Measurements from ENCODE around the gene ADAMTS17. TPM values are rescaled to one million over a fixed set of nuclear protein-coding genes. Genes with fewer than 3 reads are reported as not detected.

ADAMTS17 gene
- total RNA-seq, 1 experiment from 2014 or later, result 0.15 TPM

DNA sequence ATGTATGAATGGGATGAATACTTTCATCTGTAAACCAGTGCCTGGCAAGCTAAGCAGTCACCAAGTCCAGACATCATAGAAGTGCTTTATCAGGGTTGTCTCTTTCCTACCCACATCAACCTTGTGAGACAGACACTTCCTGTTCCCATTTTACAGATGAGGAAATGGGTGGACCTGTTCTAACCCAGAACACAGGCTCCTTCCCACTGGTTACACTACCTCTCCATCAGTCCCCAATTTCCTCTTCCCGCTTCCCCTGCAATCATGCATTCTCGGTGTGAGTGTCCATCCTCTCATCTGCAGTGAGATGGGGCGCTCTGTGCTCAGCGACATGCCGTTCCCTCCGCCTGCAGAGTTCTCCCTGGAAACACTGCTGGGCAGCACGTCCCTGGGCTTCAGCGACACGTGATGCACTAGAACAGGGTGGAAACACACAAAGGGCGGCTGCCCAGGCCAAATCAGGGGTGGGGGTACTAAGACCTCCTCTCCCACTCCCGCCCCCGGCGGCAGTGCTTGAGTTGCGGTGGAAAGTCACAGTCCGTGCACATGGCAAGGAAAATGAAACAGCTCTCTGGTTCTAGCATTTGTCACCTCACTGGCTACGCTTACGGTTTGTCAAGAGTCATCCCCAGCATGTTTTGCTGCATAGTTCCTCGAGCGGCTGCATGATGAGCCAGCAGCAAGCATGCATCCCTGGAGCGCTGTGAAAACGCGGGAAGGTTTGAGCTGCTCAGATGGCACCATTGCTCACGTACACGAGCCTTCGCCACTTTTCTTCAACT lies 201.1 kb downstream of the ADAMTS17 start:
- intact Hi-C loops (cut with micrococcal nuclease; ENCODE audit: unreplicated experiment), result no loop called here
- ChIA-PET CTCF (no interaction called here), POLR2A (ENCODE audit: low non-redundant PET) (no interaction called here)
- H3K27me3 ChIP-seq (replicated peaks; ENCODE audit: insufficient read depth, low read depth, low read length, poor library complexity), result no peaks in the 10 kb centered on the region
- H3K4me3 ChIP-seq (ENCODE audit: low read depth, low read length, poor library complexity, severe bottlenecking), result no peak overlapping the region
- H3K9me3 ChIP-seq (ENCODE audit: low read depth, low read length, poor library complexity, severe bottlenecking), result peaks cover 5% of the 10 kb centered on the region
- H3K4me1 ChIP-seq (ENCODE audit: insufficient read depth, low read length, poor library complexity, severe bottlenecking), result no peaks in the 10 kb centered on the region
- no peaks in the 10 kb centered on the region for H3K36me3 ChIP-seq (ENCODE audit: insufficient read depth, low read length, poor library complexity, severe bottlenecking)
- no peak for TF ChIP-seq EZH2 (IDR thresholded peaks at IDR 0.05; ENCODE audit: borderline replicate concordance, low read depth, low read length, poor library complexity, severe bottlenecking)
- TF ChIP-seq, protein P1, sequence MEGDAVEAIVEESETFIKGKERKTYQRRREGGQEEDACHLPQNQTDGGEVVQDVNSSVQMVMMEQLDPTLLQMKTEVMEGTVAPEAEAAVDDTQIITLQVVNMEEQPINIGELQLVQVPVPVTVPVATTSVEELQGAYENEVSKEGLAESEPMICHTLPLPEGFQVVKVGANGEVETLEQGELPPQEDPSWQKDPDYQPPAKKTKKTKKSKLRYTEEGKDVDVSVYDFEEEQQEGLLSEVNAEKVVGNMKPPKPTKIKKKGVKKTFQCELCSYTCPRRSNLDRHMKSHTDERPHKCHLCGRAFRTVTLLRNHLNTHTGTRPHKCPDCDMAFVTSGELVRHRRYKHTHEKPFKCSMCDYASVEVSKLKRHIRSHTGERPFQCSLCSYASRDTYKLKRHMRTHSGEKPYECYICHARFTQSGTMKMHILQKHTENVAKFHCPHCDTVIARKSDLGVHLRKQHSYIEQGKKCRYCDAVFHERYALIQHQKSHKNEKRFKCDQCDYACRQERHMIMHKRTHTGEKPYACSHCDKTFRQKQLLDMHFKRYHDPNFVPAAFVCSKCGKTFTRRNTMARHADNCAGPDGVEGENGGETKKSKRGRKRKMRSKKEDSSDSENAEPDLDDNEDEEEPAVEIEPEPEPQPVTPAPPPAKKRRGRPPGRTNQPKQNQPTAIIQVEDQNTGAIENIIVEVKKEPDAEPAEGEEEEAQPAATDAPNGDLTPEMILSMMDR (conservative IDR thresholded peaks at IDR 0.05; ENCODE audit: low read depth, low read length), result no peak
- no peak overlapping the region for H3K27ac ChIP-seq (ENCODE audit: low read depth, low read length, poor library complexity, severe bottlenecking)
- no peak for DNase-seq (ENCODE audit: low spot score)
- BruUV-seq (replicated peaks), result no TSS peak

DNA sequence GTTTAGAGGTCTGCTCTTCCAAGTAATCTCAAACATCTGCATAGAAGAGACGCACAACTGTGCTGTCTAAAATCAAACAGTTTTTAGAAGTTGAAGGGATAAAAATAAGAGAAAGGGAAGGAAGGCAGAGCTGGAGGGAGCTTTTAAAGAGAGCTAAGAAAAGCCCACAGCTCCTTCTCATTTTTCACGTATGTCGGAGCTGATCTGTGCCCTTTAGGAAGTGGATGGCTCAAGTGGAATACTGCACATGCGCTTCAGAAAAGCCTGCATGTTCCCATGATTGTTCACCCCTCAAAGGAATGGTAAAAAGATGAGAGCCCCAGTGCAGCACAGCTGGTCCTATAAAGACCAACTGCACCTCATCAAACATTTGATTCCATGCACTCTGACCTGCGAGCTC lies 207.2 kb downstream of the ADAMTS17 start:
- DNase-seq (ENCODE audit: low spot score), result no peak
- ChIA-PET CTCF (no interaction called here), POLR2A (ENCODE audit: low non-redundant PET) (no interaction called here)
- no peaks in the 10 kb centered on the region for H3K27me3 ChIP-seq (replicated peaks; ENCODE audit: insufficient read depth, low read depth, low read length, poor library complexity)
- H3K4me1 ChIP-seq (ENCODE audit: insufficient read depth, low read length, poor library complexity, severe bottlenecking), result no peaks in the 10 kb centered on the region
- no peaks in the 10 kb centered on the region for H3K36me3 ChIP-seq (ENCODE audit: insufficient read depth, low read length, poor library complexity, severe bottlenecking)
- H3K4me3 ChIP-seq (ENCODE audit: low read depth, low read length, poor library complexity, severe bottlenecking), result no peak overlapping the region
- no peak for TF ChIP-seq EZH2 (IDR thresholded peaks at IDR 0.05; ENCODE audit: borderline replicate concordance, low read depth, low read length, poor library complexity, severe bottlenecking)
- TF ChIP-seq, protein P1 (conservative IDR thresholded peaks at IDR 0.05; ENCODE audit: low read depth, low read length), result no peak
- peaks cover 8% of the 10 kb centered on the region for H3K9me3 ChIP-seq (ENCODE audit: low read depth, low read length, poor library complexity, severe bottlenecking)
- BruUV-seq (replicated peaks), result no TSS peak
- no peak overlapping the region for H3K27ac ChIP-seq (ENCODE audit: low read depth, low read length, poor library complexity, severe bottlenecking)
- intact Hi-C loops (cut with micrococcal nuclease; ENCODE audit: unreplicated experiment), result no loop called here

DNA sequence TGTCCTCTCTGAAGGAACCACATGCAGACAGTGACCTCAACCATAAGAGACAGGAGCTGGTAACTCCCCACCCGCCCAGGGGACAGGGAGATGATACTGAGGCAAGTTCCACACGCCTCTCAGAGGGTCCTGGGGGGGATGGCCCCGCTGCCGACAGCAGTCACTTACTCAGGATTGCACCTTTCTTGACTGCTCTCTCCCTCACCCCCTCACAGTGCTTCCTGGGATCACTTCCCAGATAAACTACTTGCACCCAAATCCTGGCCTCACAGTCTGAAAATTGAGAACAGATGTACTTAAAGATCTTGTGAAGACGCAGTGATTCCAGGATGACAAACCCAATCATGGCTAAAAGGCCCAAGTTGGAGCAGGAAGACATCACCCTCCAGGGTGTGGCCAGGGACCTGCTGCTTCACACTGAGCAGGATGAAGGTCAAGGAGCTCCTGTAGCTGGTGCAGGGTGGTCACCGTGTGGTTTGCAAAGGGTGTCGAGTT lies 207.6 kb downstream of the ADAMTS17 start:
- Histone ChIP-seq H3K27ac (ENCODE audit: low read depth, low read length, poor library complexity, severe bottlenecking) (no peak overlapping the region), H3K27me3 (replicated peaks; ENCODE audit: insufficient read depth, low read depth, low read length, poor library complexity) (no peaks in the 10 kb centered on the region), H3K4me3 (ENCODE audit: low read depth, low read length, poor library complexity, severe bottlenecking) (no peak overlapping the region), H3K36me3 (ENCODE audit: insufficient read depth, low read length, poor library complexity, severe bottlenecking) (no peaks in the 10 kb centered on the region), H3K4me1 (ENCODE audit: insufficient read depth, low read length, poor library complexity, severe bottlenecking) (no peaks in the 10 kb centered on the region), H3K9me3 (ENCODE audit: low read depth, low read length, poor library complexity, severe bottlenecking) (peaks cover 4% of the 10 kb centered on the region)
- no TSS peak for BruUV-seq (replicated peaks)
- ChIA-PET POLR2A (ENCODE audit: low non-redundant PET) (no interaction called here), CTCF (no interaction called here)
- DNase-seq (ENCODE audit: low spot score), result no peak
- intact Hi-C loops (cut with micrococcal nuclease; ENCODE audit: unreplicated experiment), result no loop called here
- TF ChIP-seq, protein P1 (conservative IDR thresholded peaks at IDR 0.05; ENCODE audit: low read depth, low read length), result no peak
- TF ChIP-seq EZH2 (IDR thresholded peaks at IDR 0.05; ENCODE audit: borderline replicate concordance, low read depth, low read length, poor library complexity, severe bottlenecking), result no peak
